Right lobe of liver (tissue), 6 donors: Measurements from ENCODE around the gene TNIP1. TPM values are rescaled to one million over a fixed set of nuclear protein-coding genes. Genes with fewer than 3 reads are reported as not detected.

ENCODE experiments used
- ATAC-seq, 4 donors: fragments of 200-7000 bp; cut with Tn5 transposase; one replicate each; pipeline ENCODE4 v1.9.1; 2020; ENCODE audit warnings: mild to moderate bottlenecking in 4 of 4, moderate library complexity in 4 of 4
- DNase-seq, 3 donors: peaks; one replicate each; pipeline ENCODE4 v3.0.0-alpha.2; 2020
- H3K27ac ChIP-seq, 3 donors: fragments of 200-600 bp; one replicate each; pipeline ENCODE4 v1.8.0; 2022
- H3K27me3 ChIP-seq, 2 donors: fragments of 200-600 bp; one replicate each; pipeline ENCODE4 v1.8.0; 2022
- H3K36me3 ChIP-seq, 4 donors: fragments of 200-600 bp; sonication (generic) in 1 of 4; one replicate each; pipeline versions ENCODE4 v1.5.1 to v1.8.0; 2017 to 2022; ENCODE audit warnings: control low read depth in 1 of 4
- H3K4me1 ChIP-seq, 4 donors: fragments of 200-600 bp; sonication (generic) in 1 of 4; one replicate each; pipeline versions ENCODE4 v1.5.1 to v1.8.0; 2017 to 2022; ENCODE audit warnings: control low read depth in 1 of 4
- H3K4me3 ChIP-seq, 3 donors: fragments of 200-600 bp; one replicate each; pipeline ENCODE4 v1.8.0; 2022
- H3K9me3 ChIP-seq, 4 donors: fragments of 200-600 bp; sonication (generic) in 1 of 4; one replicate each; pipeline versions ENCODE4 v1.5.1 to v1.8.0; 2017 to 2022; ENCODE audit warnings: control low read depth in 1 of 4
- CTCF ChIP-seq, 4 donors: fragments of 200-600 bp in 3 of 4; fragments of 450-650 bp in 1 of 4; IDR thresholded peaks; one replicate each; pipeline versions ENCODE4 v1.5.1 to v1.8.0; 2016 to 2022; ENCODE audit warnings: antibody characterized with exemption in 4 of 4, mild to moderate bottlenecking in 2 of 4
- POLR2A ChIP-seq: fragments of 450-650 bp; IDR thresholded peaks from one replicate; pipeline ENCODE4 v1.6.1; 2017; ENCODE audit warnings: antibody characterized with exemption, mild to moderate bottlenecking
- WGBS: methylation state at CpG from one replicate; pipeline ENCODE4 v1.1.6; 2018; ENCODE audit warnings: low coverage, low lambda C conversion rate; ENCODE audit not compliant: insufficient coverage; ENCODE audit errors: missing lambda C conversion rate; 5-methylcytosine and 5-hydroxymethylcytosine counted together
- intact Hi-C, 2 donors: fragments of 100-400 bp; cut with DNase I; formaldehyde crosslinking; loops; one replicate each; pipeline versions ENCODE4 v1.11.2 to v1.14.1; 2022
- total RNA-seq, 6 experiments: library from RNA; depleted of rRNA in 2 of 6; stranded (reverse); fragments of >200 nt in 2 of 6; fragmentation: NEBNext Ultra II Directional in 3 of 6; extraction: Animal tissue kit (Norgen Biotek cat#: 25700) in 3 of 6; gene quantifications; one replicate each; pipeline versions ENCODE4 v1.1.0 to v1.2.4, GENCODE V29; 2016 to 2023
- donor health status: DM: no; HTN: yes; CAD: no.
- donor health status: DM: no; HTN: no; CAD: no.
- donor health status: DM: no; HTN: no; CAD: no.
- donor health status: DM: no; HTN: yes; CAD: no.
- donor health status: DM: no; HTN: yes; CAD: no.

TNIP1 gene
- total RNA-seq, 6 experiments from 2014 or later = 70.1 to 155 (median 79.1) TPM

- Histone ChIP-seq H3K36me3 (peaks cover 0 to 38% (median 26%) of the 10 kb centered on the region in 4 donors), H3K27me3 (no peaks in the 10 kb centered on the region), H3K4me3 (peak overlapping the region in 2 of 3 donors; percentile 4 to 82), H3K4me1 (peaks cover 0 to 58% (median 20%) of the 10 kb centered on the region in 4 donors), H3K27ac (peak overlapping the region; percentile 96 to 98 (median 97)), H3K9me3 (no peaks in the 10 kb centered on the region)
- intact Hi-C loops = no loop called here
- TF ChIP-seq POLR2A (no peak), CTCF (IDR thresholded peaks at IDR 0.05) (no peak)
- ATAC-seq (peak; percentile 6 to 19 (median 10)), DNase-seq (peak in 2 of 3 donors; percentile 65 to 69)
- 16% methylated on average over 4 of the region's 8 CpGs for WGBS
Observed at GRCh38 chr5:151023651-151024050, 57.2 kb downstream of the TNIP1 start.

GRCh38 chr5:151023047-151023615 lies 57.7 kb downstream of the TNIP1 start:
- H3K9me3 ChIP-seq = no peaks in the 10 kb centered on the region
- TF ChIP-seq CTCF (IDR thresholded peaks at IDR 0.05) = no peak
- peaks cover 0 to 33% (median 23%) of the 10 kb centered on the region in 4 donors for H3K36me3 ChIP-seq
- DNase-seq (peak; percentile 71 to 92 (median 84)), ATAC-seq (peak; percentile 40 to 66 (median 45))
- H3K4me3 ChIP-seq = peak overlapping the region; percentile 81 to 96 (median 82)
- no peaks in the 10 kb centered on the region for H3K27me3 ChIP-seq
- peaks cover 0 to 61% (median 20%) of the 10 kb centered on the region in 4 donors for H3K4me1 ChIP-seq
- H3K27ac ChIP-seq = peak overlapping the region; percentile 96 to 98 (median 97)
- intact Hi-C loops = no loop called here
- WGBS = 22% methylated on average over 5 of the region's 5 CpGs

GRCh38 chr5:151022511-151023018 lies 58.3 kb downstream of the TNIP1 start:
- H3K27me3 ChIP-seq = no peaks in the 10 kb centered on the region
- H3K27ac ChIP-seq = peak overlapping the region; percentile 96 to 98 (median 97)
- ATAC-seq = peak in 2 of 4 donors; percentile 2 to 10
- TF ChIP-seq CTCF (IDR thresholded peaks at IDR 0.05) (no peak), POLR2A (no peak)
- intact Hi-C loops = no loop called here
- WGBS = 30% methylated on average over 2 of the region's 7 CpGs
- peaks cover 0 to 28% (median 18%) of the 10 kb centered on the region in 4 donors for H3K36me3 ChIP-seq
- DNase-seq = no peak
- peak overlapping the region; percentile 81 to 96 (median 82) for H3K4me3 ChIP-seq
- H3K9me3 ChIP-seq = no peaks in the 10 kb centered on the region
- peaks cover 0 to 67% (median 22%) of the 10 kb centered on the region in 4 donors for H3K4me1 ChIP-seq

- H3K27ac ChIP-seq = peak overlapping the region; percentile 96 to 98 (median 97)
- no peak for ATAC-seq
- intact Hi-C loops = no loop called here
Observed at GRCh38 chr5:151021746-151022145, 59.1 kb downstream of the TNIP1 start.

More at GRCh38 chr5:151021746-151022145, 59.1 kb downstream of the TNIP1 start:
- TF ChIP-seq CTCF (IDR thresholded peaks at IDR 0.05) (no peak), POLR2A (no peak)
- no peak for DNase-seq
- H3K27me3 ChIP-seq = no peaks in the 10 kb centered on the region
- peaks cover 0 to 74% (median 27%) of the 10 kb centered on the region in 4 donors for H3K4me1 ChIP-seq
- H3K9me3 ChIP-seq = no peaks in the 10 kb centered on the region
- WGBS = 80% methylated on average over 6 of the region's 6 CpGs
- peaks cover 0 to 19% (median 12%) of the 10 kb centered on the region in 4 donors for H3K36me3 ChIP-seq
- H3K4me3 ChIP-seq = peak overlapping the region; percentile 81 to 96 (median 82)
